Calu3 (cell line): ENCODE measurements around the gene ADGRG6. TPM values are rescaled to one million over a fixed set of nuclear protein-coding genes. Genes with fewer than 3 reads are reported as not detected.

ENCODE experiments used
- BruUV-seq: library from RNA; stranded (reverse); fragments of 400-500 nt; replicated peaks from 2 replicates; lab custom pipeline; 2021; lab: Mats Ljungman, UMichigan
- CTCF ChIA-PET: fragments of 300-600 bp; sonication (Branson Sonifier 250); formaldehyde crosslinking; loops from one replicate; lab custom pipeline; 2022; ENCODE audit warnings: antibody characterized with exemption; lab: Charles Lee
- DNase-seq: peaks from one replicate; pipeline ENCODE4 v3.0.0; 2022
- H3K27ac Mint-ChIP-seq: one replicate; pipeline ENCODE4 v1.8.0; 2022; ENCODE audit warnings: mixed read lengths; ENCODE audit not compliant: unreplicated experiment
- H3K27me3 Mint-ChIP-seq: one replicate; pipeline ENCODE4 v1.8.0; 2022; ENCODE audit warnings: mixed read lengths; ENCODE audit not compliant: unreplicated experiment
- H3K36me3 Mint-ChIP-seq: one replicate; pipeline ENCODE4 v1.8.0; 2022; ENCODE audit warnings: mild to moderate bottlenecking, moderate library complexity, mixed read lengths; ENCODE audit not compliant: insufficient read depth, unreplicated experiment
- H3K4me1 Mint-ChIP-seq: one replicate; pipeline ENCODE4 v1.8.0; 2022; ENCODE audit warnings: mild to moderate bottlenecking, low read depth, mixed read lengths; ENCODE audit not compliant: unreplicated experiment
- H3K4me3 Mint-ChIP-seq: one replicate; pipeline ENCODE4 v1.8.0; 2022; ENCODE audit warnings: mild to moderate bottlenecking, low read depth, moderate library complexity, mixed read lengths; ENCODE audit not compliant: unreplicated experiment
- H3K9me3 Mint-ChIP-seq: one replicate; pipeline ENCODE4 v1.8.0; 2022; ENCODE audit warnings: low read depth, mixed read lengths; ENCODE audit not compliant: unreplicated experiment
- CTCF ChIP-seq: fragments of 200-600 bp; IDR thresholded peaks from one replicate; pipeline ENCODE4 v1.8.0; 2022; ENCODE audit warnings: antibody characterized with exemption; ENCODE audit not compliant: unreplicated experiment
- intact Hi-C: fragments of 100-400 bp; cut with micrococcal nuclease; formaldehyde crosslinking; loops from one replicate; pipeline ENCODE4 v1.10.0; 2022; ENCODE audit not compliant: unreplicated experiment
- total RNA-seq: library from RNA; stranded (reverse); gene quantifications from 2 replicates; pipeline ENCODE4 v1.2.3, GENCODE V29; 2022

Gene ADGRG6
- total RNA-seq, 1 experiment from 2014 or later: 109 TPM

GRCh38 chr6:142324111-142324510 is 22.3 kb downstream of the ADGRG6 start:
- Mint-ChIP-seq H3K4me1 (peaks cover 34% of the 10 kb centered on the region), H3K4me3 (no peak overlapping the region), H3K27me3 (no peaks in the 10 kb centered on the region), H3K36me3 (peaks cover 4% of the 10 kb centered on the region), H3K9me3 (no peaks in the 10 kb centered on the region), H3K27ac (peak overlapping the region; percentile 56)
- no TSS peak for BruUV-seq
- no peak for DNase-seq
- CTCF ChIA-PET: no interaction called here
- intact Hi-C loops: no loop called here
- no peak for TF ChIP-seq CTCF

DNA sequence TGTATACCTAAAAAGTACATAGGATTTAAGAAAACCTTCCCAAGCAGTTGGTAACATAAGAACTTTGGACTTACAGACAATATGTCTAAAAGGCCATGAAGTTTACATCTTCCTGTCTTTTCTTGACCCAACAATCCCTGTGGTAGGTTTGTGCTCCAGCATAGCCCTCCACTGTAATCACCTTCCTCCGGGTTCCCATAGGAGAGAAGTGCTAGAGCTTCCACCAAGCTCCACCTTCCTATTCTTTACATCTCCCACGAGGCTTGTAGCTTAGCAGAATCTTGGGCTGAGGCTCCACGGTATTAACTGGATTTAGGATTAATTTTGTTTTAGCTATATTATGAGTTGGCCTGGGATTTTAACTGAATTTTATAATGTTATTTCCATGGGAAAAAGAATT is 23.3 kb downstream of the ADGRG6 start:
- TF ChIP-seq CTCF: no peak
- CTCF ChIA-PET: no interaction called here
- Mint-ChIP-seq H3K27me3 (no peaks in the 10 kb centered on the region), H3K36me3 (peaks cover 4% of the 10 kb centered on the region), H3K27ac (no peak overlapping the region), H3K9me3 (no peaks in the 10 kb centered on the region), H3K4me1 (peaks cover 34% of the 10 kb centered on the region), H3K4me3 (no peak overlapping the region)
- no TSS peak for BruUV-seq
- DNase-seq: no peak
- intact Hi-C loops: no loop called here

DNA sequence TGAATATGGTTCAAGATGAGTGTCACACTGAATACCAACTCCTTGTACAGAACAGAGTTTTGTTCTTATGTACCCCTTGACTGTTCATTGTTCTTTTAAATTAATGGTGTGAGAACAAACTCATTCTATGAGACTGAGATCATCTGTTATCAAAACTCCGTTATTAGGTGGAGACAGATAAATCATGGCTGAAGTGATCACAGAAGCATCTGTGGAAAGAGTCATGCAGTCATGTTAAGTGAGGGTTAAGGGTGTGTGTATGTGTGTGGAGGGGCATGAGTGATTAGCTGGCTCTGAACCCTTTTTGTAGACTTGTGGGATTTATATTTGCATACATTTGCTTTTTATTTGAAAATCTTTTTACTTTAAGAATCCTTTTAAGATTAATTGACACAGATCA is 24.7 kb downstream of the ADGRG6 start:
- CTCF ChIA-PET: no interaction called here

GRCh38 chr6:142328070-142328469 is 26.3 kb downstream of the ADGRG6 start:
- Mint-ChIP-seq H3K36me3 (peaks cover 4% of the 10 kb centered on the region), H3K27ac (no peak overlapping the region), H3K27me3 (no peaks in the 10 kb centered on the region), H3K4me1 (peaks cover 34% of the 10 kb centered on the region), H3K9me3 (no peaks in the 10 kb centered on the region), H3K4me3 (no peak overlapping the region)
- no peak for DNase-seq
- intact Hi-C loops: no loop called here
- BruUV-seq: no TSS peak
- TF ChIP-seq CTCF: no peak
- CTCF ChIA-PET: no interaction called here

More for the DNA sequence above, 24.7 kb downstream of the ADGRG6 start:
- TF ChIP-seq CTCF: no peak
- no peak overlapping the region for H3K4me3 Mint-ChIP-seq
- BruUV-seq: no TSS peak
- H3K27ac Mint-ChIP-seq: no peak overlapping the region
- H3K9me3 Mint-ChIP-seq: no peaks in the 10 kb centered on the region
- intact Hi-C loops: no loop called here
- no peaks in the 10 kb centered on the region for H3K27me3 Mint-ChIP-seq
- H3K36me3 Mint-ChIP-seq: peaks cover 4% of the 10 kb centered on the region
- DNase-seq: no peak
- peaks cover 34% of the 10 kb centered on the region for H3K4me1 Mint-ChIP-seq
